Thyroid gland (tissue), 4 donors: ENCODE data around the gene RALGDS.

Experiments used
- CTCF ChIP-seq, 6 experiments: fragments of 200-600 bp in 3 of 6; fragments of 450-650 bp in 3 of 6; sonication (generic) in 3 of 6; IDR thresholded peaks; one replicate each; pipeline ENCODE4 v1.5.1; 2016 to 2019; ENCODE audit warnings: antibody characterized with exemption in 6 of 6, mild to moderate bottlenecking in 2 of 6, inconsistent platforms in 1 of 6, moderate library complexity in 1 of 6
- POLR2A ChIP-seq, 2 donors: fragments of 450-650 bp; IDR thresholded peaks; one replicate each; pipeline ENCODE4 v1.6.1; 2017; ENCODE audit warnings: antibody characterized with exemption in 2 of 2, mild to moderate bottlenecking in 2 of 2, moderate library complexity in 1 of 2

- no peak for TF ChIP-seq CTCF (IDR thresholded peaks at IDR 0.05)
- no peak for TF ChIP-seq POLR2A (IDR thresholded peaks at IDR 0.05)
Measured at GRCh38 chr9:133119846-133120500, 1.1 kb downstream of the RALGDS start.
